Liver (tissue), 9 donors: ENCODE results near the gene ABLIM1. TPM values are rescaled to one million over a fixed set of nuclear protein-coding genes. Genes with fewer than 3 reads are reported as not detected.

Experiments used
- DNase-seq: peaks from one replicate; pipeline ENCODE4 v3.0.0-alpha.2; 2017; ENCODE audit warnings: low spot score
- H3K27ac ChIP-seq, 2 donors: one replicate each; pipeline ENCODE4 v1.7.0; 2013; ENCODE audit warnings: inconsistent platforms in 2 of 2, low read length in 2 of 2, control low read depth in 1 of 2, low read depth in 1 of 2, mild to moderate bottlenecking in 1 of 2
- H3K27me3 ChIP-seq, 4 donors: one replicate each; pipeline versions ENCODE4 v1.6.1 to v1.7.0; 2013; ENCODE audit warnings: low read length in 3 of 4, inconsistent platforms in 1 of 4, mild to moderate bottlenecking in 1 of 4, moderate library complexity in 1 of 4; ENCODE audit not compliant: control insufficient read depth in 4 of 4, insufficient read depth in 4 of 4
- H3K36me3 ChIP-seq, 4 donors: one replicate each; pipeline versions ENCODE4 v1.6.1 to v1.7.0; 2013; ENCODE audit warnings: low read length in 3 of 4, mild to moderate bottlenecking in 3 of 4, low read depth in 1 of 4, moderate library complexity in 1 of 4; ENCODE audit not compliant: control insufficient read depth in 4 of 4, insufficient read depth in 3 of 4
- H3K4me1 ChIP-seq, 4 donors: one replicate each; pipeline versions ENCODE4 v1.6.1 to v1.7.0; 2013; ENCODE audit warnings: low read length in 3 of 4, mild to moderate bottlenecking in 3 of 4, moderate library complexity in 1 of 4; ENCODE audit not compliant: control insufficient read depth in 4 of 4, insufficient read depth in 4 of 4
- H3K4me3 ChIP-seq, 3 donors: one replicate each; pipeline versions ENCODE4 v1.6.1 to v1.7.0; 2013; ENCODE audit warnings: low read length in 3 of 3, control low read depth in 1 of 3, low read depth in 1 of 3, mild to moderate bottlenecking in 1 of 3
- H3K9ac ChIP-seq, 2 donors: one replicate each; pipeline ENCODE4 v1.7.0; 2013; ENCODE audit warnings: low read length in 2 of 2, mild to moderate bottlenecking in 2 of 2, moderate library complexity in 2 of 2, control low read depth in 1 of 2, low read depth in 1 of 2
- H3K9me3 ChIP-seq, 4 donors: one replicate each; pipeline versions ENCODE4 v1.6.1 to v1.7.0; 2013; ENCODE audit warnings: low read length in 3 of 4; ENCODE audit not compliant: control insufficient read depth in 4 of 4
- ATF3 ChIP-seq: IDR thresholded peaks from 2 replicates; pipeline ENCODE4 v1.6.1; 2016; ENCODE audit warnings: antibody characterized with exemption
- CTCF ChIP-seq: fragments of 150-350 bp; IDR thresholded peaks from 2 replicates; pipeline ENCODE4 v1.5.1; 2017; ENCODE audit warnings: improper control_type of control experiment, low read depth, low read length; ENCODE audit not compliant: missing input control
- EGR1 ChIP-seq, 2 donors: IDR thresholded peaks; 2 replicates each; pipeline ENCODE4 v1.6.1; 2016 to 2018; ENCODE audit warnings: antibody characterized with exemption in 2 of 2, low read depth in 2 of 2
- FOXA1 ChIP-seq: IDR thresholded peaks from 2 replicates; pipeline ENCODE4 v1.6.1; 2016; ENCODE audit warnings: antibody characterized with exemption
- FOXA2 ChIP-seq: IDR thresholded peaks from 2 replicates; pipeline ENCODE4 v1.6.1; 2016; ENCODE audit warnings: antibody characterized with exemption
- GABPA ChIP-seq, 2 donors: IDR thresholded peaks in 1 of 2; conservative IDR thresholded peaks in 1 of 2; 2 replicates each; pipeline ENCODE4 v1.6.1; 2016; ENCODE audit warnings: antibody characterized with exemption in 2 of 2, mild to moderate bottlenecking in 1 of 2, moderate library complexity in 1 of 2
- HNF4A ChIP-seq, 2 donors: conservative IDR thresholded peaks; 2 replicates each; pipeline ENCODE4 v1.6.1; 2016; ENCODE audit warnings: antibody characterized with exemption in 2 of 2, mild to moderate bottlenecking in 2 of 2
- HNF4G ChIP-seq: IDR thresholded peaks from 2 replicates; pipeline ENCODE4 v1.6.1; 2016; ENCODE audit warnings: antibody characterized with exemption
- JUND ChIP-seq, 2 donors: IDR thresholded peaks; 2 replicates each; pipeline ENCODE4 v1.6.1; 2016; ENCODE audit warnings: antibody characterized with exemption in 2 of 2
- NR2F2 ChIP-seq: IDR thresholded peaks from 2 replicates; pipeline ENCODE4 v1.6.1; 2016; ENCODE audit warnings: antibody characterized with exemption
- RAD21 ChIP-seq, 2 donors: IDR thresholded peaks; 2 replicates each; pipeline ENCODE4 v1.6.1; 2016; ENCODE audit warnings: antibody characterized with exemption in 2 of 2, mild to moderate bottlenecking in 2 of 2
- REST ChIP-seq: IDR thresholded peaks from 2 replicates; pipeline ENCODE4 v1.6.1; 2016; ENCODE audit warnings: antibody characterized with exemption, mild to moderate bottlenecking
- RXRA ChIP-seq, 2 donors: IDR thresholded peaks; 2 replicates each; pipeline ENCODE4 v1.6.1; 2017 to 2018; ENCODE audit warnings: antibody characterized with exemption in 2 of 2, mild to moderate bottlenecking in 1 of 2
- SP1 ChIP-seq: IDR thresholded peaks from 2 replicates; pipeline ENCODE4 v1.6.1; 2018; ENCODE audit warnings: antibody characterized with exemption, mild to moderate bottlenecking
- TAF1 ChIP-seq: conservative IDR thresholded peaks from 2 replicates; pipeline ENCODE4 v1.6.1; 2016; ENCODE audit warnings: antibody characterized with exemption, mild to moderate bottlenecking
- YY1 ChIP-seq: IDR thresholded peaks from 2 replicates; pipeline ENCODE4 v1.6.1; 2016; ENCODE audit warnings: antibody characterized with exemption, mild to moderate bottlenecking
- ZBTB33 ChIP-seq: IDR thresholded peaks from 2 replicates; pipeline ENCODE4 v1.6.1; 2016; ENCODE audit warnings: antibody characterized with exemption
- WGBS: extraction: QIAGEN DNeasy Blood & Tissue Kit; methylation state at CpG from one replicate; pipeline ENCODE4 v1.1.7; 2013; 5-methylcytosine and 5-hydroxymethylcytosine counted together
- polyA plus RNA-seq, 2 donors: library from polyadenylated mRNA; stranded (reverse) in 1 of 2; unstranded in 1 of 2; fragments of 200-250 nt in 1 of 2; fragments of >200 nt in 1 of 2; fragmentation: Nextera tagmentation in 1 of 2; extraction: Ambion mirVana in 1 of 2; gene quantifications; one replicate each; pipeline versions ENCODE4 v1.2.1 to v1.2.3, GENCODE V29; 2013 to 2015
- total RNA-seq, 2 donors: library from RNA; depleted of rRNA; stranded (reverse); fragments of >200 nt; gene quantifications; one replicate each; pipeline ENCODE4 v1.2.3, GENCODE V29; 2014
- donor health status: healthy.
- donor health status: healthy.
- donor health status: healthy.
- donor health status: healthy.
- donor health status: healthy.

ABLIM1 gene
- total and polyA plus RNA-seq, 4 donors, result 10.9 to 31.3 (median 13.1) TPM

- Histone ChIP-seq H3K9ac (peak overlapping the region; percentile 48 to 78), H3K36me3 (no peaks in the 10 kb centered on the region), H3K9me3 (no peaks in the 10 kb centered on the region), H3K4me3 (peak overlapping the region; percentile 32 to 77 (median 41)), H3K4me1 (peaks cover 0 to 39% (median 12%) of the 10 kb centered on the region in 4 donors), H3K27me3 (no peaks in the 10 kb centered on the region), H3K27ac (peak overlapping the region; percentile 90 to 91)
- TF ChIP-seq RAD21 (IDR thresholded peaks at IDR 0.05) (peak in 1 of 2 donors; percentile 10), EGR1 (IDR thresholded peaks at IDR 0.05; ENCODE audit: low read depth in 2 of 2) (peak in 1 of 2 donors; percentile 11), ZBTB33 (no peak), RXRA (IDR thresholded peaks at IDR 0.05) (peak in 1 of 2 donors; percentile 34), HNF4A (conservative IDR thresholded peaks at IDR 0.05) (no peak), JUND (IDR thresholded peaks at IDR 0.05) (no peak)
- WGBS, result 28% methylated on average over 12 of the region's 12 CpGs
- peak; percentile 39 for DNase-seq
Observed at GRCh38 chr10:114684084-114684821, 26.2 kb upstream of the ABLIM1 start.

GRCh38 chr10:114683593-114683992 lies 25.5 kb upstream of the ABLIM1 start:
- no peak for DNase-seq
- WGBS, result 89% methylated on average over 9 of the region's 9 CpGs
- H3K4me3 ChIP-seq, result peak overlapping the region; percentile 15 to 53 (median 27)
- TF ChIP-seq JUND (IDR thresholded peaks at IDR 0.05) (no peak), YY1 (no peak)
- H3K27ac ChIP-seq, result peak overlapping the region; percentile 90 to 91
- no peaks in the 10 kb centered on the region for H3K27me3 ChIP-seq
- H3K4me1 ChIP-seq, result peaks cover 0 to 39% (median 12%) of the 10 kb centered on the region in 4 donors
- H3K36me3 ChIP-seq, result no peaks in the 10 kb centered on the region
- H3K9me3 ChIP-seq, result no peaks in the 10 kb centered on the region
- H3K9ac ChIP-seq, result peak overlapping the region in 1 of 2 donors; percentile 40

GRCh38 chr10:114683162-114683561 lies 25.1 kb upstream of the ABLIM1 start:
- WGBS, result 52% methylated on average over 10 of the region's 10 CpGs
- peak overlapping the region in 2 of 3 donors; percentile 27 to 53 for H3K4me3 ChIP-seq
- H3K4me1 ChIP-seq, result peaks cover 0 to 43% (median 13%) of the 10 kb centered on the region in 4 donors
- no peaks in the 10 kb centered on the region for H3K9me3 ChIP-seq
- peak overlapping the region; percentile 90 to 91 for H3K27ac ChIP-seq
- H3K9ac ChIP-seq, result peak overlapping the region; percentile 17 to 40
- H3K27me3 ChIP-seq, result no peaks in the 10 kb centered on the region
- no peaks in the 10 kb centered on the region for H3K36me3 ChIP-seq
- DNase-seq, result no peak
- TF ChIP-seq CTCF (no peak), SP1 (peak; percentile 52), NR2F2 (no peak), GABPA (IDR thresholded peaks at IDR 0.05 in 1 of 2, conservative IDR thresholded peaks at IDR 0.05 in 1 of 2) (no peak), JUND (IDR thresholded peaks at IDR 0.05) (peak in 1 of 2 donors; percentile 47), EGR1 (IDR thresholded peaks at IDR 0.05; ENCODE audit: low read depth in 2 of 2) (no peak), ATF3 (no peak), TAF1 (no peak), RAD21 (IDR thresholded peaks at IDR 0.05) (no peak), ZBTB33 (no peak), YY1 (peak; percentile 34), FOXA1 (no peak), FOXA2 (no peak), RXRA (IDR thresholded peaks at IDR 0.05) (peak in 1 of 2 donors; percentile 42), REST (peak; percentile 19), HNF4A (conservative IDR thresholded peaks at IDR 0.05) (peak; percentile 48 to 59), HNF4G (no peak)
